NK-92 (cell line): ENCODE measurements around the gene TMEM200C.

Source experiments
- DNase-seq: peaks from one replicate; lab custom pipeline; 2025; ENCODE audit not compliant: unreplicated experiment; lab: John Stamatoyannopoulos, UW

Gene TMEM200C

GRCh38 chr18:5895299-5895875 is at the start of gene TMEM200C:
Gene TMEM200C (minus strand): TSS chr18:5895522. CDS start chr18:5892063, 3,459 bp downstream.
- no peak for DNase-seq

DNA sequence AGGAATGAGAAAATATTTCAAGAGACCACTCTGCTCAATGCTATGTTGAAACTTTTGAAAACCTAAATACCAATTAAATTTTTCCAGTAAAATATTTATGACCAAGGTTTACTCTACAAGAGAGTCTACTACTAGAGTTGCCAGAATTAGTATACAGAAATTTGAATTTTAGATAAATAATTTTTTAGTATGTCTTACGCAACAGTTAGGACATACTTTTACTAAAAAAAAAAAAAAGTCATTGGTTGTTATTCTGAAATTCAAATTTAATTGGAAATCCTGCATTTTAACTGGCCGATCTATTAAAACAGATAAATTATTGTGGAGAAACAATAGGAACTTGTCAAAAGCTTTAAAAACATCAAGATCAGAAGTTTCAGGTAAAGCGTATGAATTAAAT is 49.1 kb upstream of the TMEM200C start:
- DNase-seq: no peak

DNA sequence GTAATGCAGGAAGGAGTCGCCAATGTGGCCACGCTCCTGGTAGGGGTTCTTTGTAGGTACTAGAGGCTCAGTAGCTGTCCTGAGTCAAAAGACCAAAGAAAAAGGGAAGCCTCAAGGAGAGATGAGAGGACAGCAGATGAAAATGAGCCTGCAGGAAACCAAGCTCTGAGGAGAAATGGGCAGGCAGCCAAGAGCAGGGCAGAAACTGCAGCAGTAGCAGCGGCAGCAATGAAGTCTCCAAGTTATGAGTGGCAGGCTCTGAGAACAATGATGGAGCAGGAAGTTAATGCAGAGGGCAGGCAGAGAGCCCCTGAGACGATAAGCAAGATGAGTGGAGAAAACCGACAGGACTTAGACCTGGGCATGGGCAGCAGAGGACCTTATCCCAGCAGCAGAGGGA is 48.2 kb upstream of the TMEM200C start:
- DNase-seq: no peak

DNA sequence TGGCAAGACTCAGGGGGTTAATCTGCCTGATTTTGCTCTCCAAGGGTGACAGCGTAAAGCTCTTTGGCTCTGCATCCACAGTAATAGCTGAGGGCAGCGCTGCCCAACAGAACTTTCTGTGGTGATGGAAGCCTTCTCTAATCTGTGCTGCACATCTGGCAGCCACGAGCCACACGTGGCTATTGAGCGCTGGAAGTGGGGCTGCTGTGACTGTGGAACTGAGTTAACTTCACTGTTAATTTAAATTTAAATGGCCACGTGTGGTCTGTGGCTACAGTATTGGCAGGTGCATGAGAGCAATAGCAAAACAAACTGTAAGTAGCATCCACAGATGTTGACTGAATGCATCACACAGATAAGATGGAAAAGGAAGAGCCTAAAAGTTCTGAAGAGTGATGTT is 47.3 kb upstream of the TMEM200C start:
- DNase-seq: no peak

DNA sequence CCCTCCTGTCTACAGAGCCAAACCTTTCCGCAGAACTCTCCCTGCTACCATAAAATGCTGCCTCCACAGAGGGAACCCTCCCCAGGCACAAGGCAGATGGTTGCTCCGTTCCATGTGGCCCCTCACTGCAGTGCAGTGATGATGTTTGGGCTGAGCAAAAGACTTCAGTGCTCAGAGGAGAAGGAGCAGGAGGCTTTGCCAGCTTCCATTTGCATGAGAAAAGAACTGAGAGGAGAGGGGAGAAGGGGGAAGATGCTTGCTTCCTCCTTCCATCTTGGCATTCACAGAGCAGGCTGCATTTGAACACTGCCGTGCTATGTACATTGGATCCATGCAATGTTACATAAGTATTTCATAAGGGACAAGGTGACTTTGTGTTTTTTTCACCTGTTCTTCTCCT is 46.6 kb upstream of the TMEM200C start:
- no peak for DNase-seq

- DNase-seq: no peak
These were observed 44.7 kb upstream of the TMEM200C start for GRCh38 chr18:5939801-5940667.

- DNase-seq: no peak
These were observed 42.5 kb upstream of the TMEM200C start for GRCh38 chr18:5937795-5938194.

- no peak for DNase-seq
These were observed 41.8 kb upstream of the TMEM200C start for GRCh38 chr18:5937121-5937520.

DNA sequence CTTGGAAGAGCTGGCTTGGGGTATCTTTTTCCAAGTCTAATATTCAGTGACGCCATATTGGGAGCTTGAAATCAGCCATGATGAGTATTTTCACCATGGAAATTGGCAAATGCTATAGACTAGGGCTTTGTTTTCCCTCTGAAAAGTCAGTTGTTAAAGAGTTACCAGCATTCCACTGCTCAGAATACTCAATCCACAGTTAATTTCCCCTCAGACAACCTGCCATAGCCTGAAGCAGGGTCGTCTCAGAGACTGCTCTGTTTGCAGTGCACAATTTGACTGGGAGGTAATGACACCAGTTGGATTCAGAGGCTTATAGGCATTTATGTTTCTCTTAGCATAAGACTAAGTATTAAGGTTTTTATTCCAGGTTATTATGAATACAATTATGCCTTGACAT is 35.5 kb upstream of the TMEM200C start:
- no peak for DNase-seq

DNA sequence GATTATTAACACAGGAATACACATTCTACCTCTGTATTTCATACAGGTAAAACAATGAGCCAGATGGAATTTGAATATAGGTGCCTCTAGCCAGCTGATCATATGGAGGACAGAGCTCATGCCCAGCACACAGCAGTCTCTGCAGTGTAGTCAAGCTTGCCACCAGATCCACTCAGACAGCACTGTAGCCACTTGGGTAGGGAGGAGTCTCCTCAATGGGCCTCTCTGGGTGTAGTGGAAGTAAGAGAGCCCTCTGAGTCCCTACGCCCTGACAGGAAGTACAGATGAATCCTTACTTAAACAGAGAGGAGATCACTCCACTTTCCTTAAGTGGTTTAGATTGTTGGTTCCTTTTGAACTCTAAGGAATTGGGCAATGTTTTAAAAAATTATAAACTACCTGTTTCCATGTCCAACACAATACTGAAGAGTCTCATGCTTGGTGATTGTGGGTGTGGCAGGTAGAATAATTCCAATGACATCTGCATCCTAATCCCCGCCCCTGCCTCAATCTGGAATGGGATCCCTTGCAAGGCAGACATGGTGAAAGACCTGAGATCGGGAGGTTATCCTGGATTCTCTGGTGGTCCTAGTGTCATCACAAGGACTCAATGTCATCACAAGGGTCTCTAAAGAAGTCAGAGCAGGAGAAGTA is 23.0 kb upstream of the TMEM200C start:
- no peak for DNase-seq

DNA sequence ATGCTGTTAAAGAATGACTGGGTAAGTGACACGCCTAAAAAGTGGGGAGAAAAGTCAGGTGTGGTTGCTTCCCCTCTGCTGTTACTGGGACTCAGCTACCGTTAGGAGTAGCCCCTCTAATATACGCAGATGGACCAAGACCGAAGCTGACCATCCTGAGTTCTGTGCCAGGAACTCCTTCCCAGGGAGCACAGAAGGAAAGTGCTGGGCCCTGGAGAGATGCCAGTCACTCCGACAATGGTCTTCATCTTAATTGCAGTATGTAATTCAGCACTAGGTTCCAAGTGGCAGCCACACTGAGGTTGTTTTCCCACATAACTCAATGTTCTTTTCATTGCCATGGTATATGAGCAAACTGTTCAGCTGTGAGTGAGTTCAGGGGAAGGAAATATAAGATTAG is 19.6 kb upstream of the TMEM200C start:
- DNase-seq: no peak

DNA sequence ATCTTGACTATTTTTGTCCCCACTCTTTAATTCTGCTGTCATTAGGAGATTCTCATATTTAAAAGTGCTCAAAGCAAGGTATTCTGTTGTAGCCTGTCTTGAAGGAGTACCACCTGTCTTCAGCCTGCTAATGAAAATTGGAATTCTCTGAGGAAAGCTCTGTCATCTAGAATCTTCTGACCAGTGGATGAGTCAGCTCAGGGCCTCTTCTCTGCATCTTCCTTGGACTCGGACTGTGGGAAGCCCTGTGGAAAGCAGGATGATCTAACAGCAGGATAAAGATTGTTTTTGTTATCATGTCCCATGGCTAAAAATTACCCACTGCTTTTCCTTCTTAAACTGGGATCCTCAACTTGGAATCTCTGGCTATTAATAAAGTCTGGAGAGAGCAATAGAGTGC is 18.7 kb upstream of the TMEM200C start:
- DNase-seq: no peak

- DNase-seq: no peak
These were observed 17.2 kb upstream of the TMEM200C start for GRCh38 chr18:5912566-5912965.

GRCh38 chr18:5909125-5909524 is 13.8 kb upstream of the TMEM200C start:
- DNase-seq: no peak

DNA sequence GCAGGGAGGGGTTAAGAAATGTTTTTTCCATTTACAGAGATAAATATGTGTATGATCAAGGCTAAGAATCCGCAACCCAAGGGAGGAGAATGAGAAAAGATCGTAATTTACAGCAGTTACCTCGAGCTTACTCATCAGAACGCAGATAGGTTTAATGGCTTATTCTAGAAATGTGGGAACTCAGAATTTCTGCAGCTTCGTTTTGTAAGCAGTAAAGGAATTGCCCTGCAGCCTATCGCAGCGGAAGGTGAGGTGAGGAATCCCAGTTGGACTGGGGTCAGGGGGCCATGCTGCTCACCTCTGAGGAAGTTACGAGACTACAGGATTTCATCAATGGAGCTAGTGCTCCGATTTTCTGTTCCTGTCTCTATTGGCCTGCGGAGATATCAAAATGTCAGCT is 8.1 kb upstream of the TMEM200C start:
- DNase-seq: no peak

GRCh38 chr18:5900262-5900661 is 4.9 kb upstream of the TMEM200C start:
- no peak for DNase-seq

DNA sequence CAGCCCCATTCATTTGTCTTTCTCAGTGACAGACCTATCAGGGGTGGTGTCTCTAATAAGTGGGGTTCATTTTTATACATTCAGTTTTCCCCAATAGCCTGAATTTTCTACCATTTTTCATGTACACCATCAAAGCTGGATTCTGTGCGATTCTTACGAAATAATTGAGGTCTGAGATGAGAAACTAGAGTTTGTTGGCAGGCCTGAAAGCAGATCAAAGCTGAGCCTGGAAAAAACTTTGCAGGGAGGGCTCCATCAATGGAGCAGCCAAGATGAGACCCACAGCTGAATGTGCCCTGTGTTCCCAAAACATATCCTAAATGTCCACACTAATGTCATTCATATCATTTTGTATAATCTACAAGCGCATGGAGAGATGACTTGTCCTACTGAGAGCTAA is 4.5 kb upstream of the TMEM200C start:
- no peak for DNase-seq

- no peak for DNase-seq
These were observed 786 bp upstream of the TMEM200C start for GRCh38 chr18:5895876-5896740.

- DNase-seq: no peak
These were observed 567 bp downstream of the TMEM200C start for GRCh38 chr18:5894611-5895298.

DNA sequence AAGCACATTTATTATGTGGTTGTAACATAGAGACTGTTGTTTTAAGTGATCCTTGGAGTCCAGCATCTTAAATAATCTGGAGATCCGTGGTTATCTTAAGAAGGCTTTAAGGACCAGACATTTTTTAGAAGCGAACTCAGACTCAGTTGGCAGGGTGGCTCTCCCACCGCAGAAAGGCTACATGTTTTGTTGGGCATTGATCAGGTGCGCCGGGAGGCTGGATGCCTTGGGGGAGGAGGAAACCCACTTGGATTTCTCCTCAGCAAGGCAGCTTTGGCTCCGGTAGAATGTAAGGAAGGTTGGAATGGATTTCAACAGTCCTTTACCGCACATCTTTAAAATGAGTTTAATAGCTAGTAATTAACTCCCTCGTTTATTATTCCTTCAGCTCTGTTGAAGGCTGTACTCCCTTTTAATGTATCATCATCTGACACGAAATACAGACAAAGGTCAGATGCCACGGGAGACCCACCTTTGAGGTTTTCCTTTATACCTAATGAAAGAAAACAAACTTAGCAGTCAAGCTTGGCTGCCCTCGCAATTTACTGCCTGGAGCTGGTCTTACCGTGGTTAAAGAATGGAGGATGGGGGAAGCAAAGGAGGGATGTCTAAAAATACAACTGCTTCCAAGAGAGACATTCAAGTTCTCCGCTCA is 1.2 kb downstream of the TMEM200C start:
- DNase-seq: no peak
